Epithelial cell of esophagus (primary cell): Measurements from ENCODE around the gene PPP1R14B.

Experiments used
- DNase-seq: peaks from one replicate; pipeline ENCODE4 v3.0.0; 2010; ENCODE audit warnings: low read depth
- H3K4me3 ChIP-seq: 2 replicates; pipeline ENCODE4 v1.5.1; 2011; ENCODE audit warnings: mild to moderate bottlenecking, low read length, control low read depth
- CTCF ChIP-seq: IDR thresholded peaks from 2 replicates; pipeline ENCODE4 v1.5.1; 2011; ENCODE audit warnings: low read depth, mild to moderate bottlenecking, low read length, control low read depth, inconsistent platforms; ENCODE audit not compliant: insufficient read depth; ENCODE audit errors: missing control alignments

Gene PPP1R14B

DNA sequence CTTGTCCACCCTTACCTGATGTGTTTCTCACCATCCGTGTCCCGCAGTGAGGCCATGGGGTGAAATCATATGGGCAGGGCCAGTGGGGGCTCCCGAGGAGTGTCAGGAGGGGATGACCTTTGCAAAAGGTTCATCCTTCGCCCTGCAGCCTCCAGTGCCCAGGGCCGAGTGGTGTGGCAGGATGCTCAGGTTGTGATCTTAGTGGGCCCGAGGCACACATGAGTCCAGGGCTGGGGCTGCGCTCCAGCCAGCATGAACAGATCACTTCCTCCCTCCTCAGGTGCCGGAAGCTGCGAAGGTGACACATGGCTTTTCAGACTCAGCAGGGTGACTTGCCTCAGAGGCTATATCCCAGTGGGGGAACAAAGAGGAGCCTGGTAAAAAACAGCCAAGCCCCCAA, 8.7 kb downstream of the PPP1R14B start:
- no peak overlapping the region for H3K4me3 ChIP-seq
- TF ChIP-seq CTCF = no peak
- DNase-seq = no peak

DNA sequence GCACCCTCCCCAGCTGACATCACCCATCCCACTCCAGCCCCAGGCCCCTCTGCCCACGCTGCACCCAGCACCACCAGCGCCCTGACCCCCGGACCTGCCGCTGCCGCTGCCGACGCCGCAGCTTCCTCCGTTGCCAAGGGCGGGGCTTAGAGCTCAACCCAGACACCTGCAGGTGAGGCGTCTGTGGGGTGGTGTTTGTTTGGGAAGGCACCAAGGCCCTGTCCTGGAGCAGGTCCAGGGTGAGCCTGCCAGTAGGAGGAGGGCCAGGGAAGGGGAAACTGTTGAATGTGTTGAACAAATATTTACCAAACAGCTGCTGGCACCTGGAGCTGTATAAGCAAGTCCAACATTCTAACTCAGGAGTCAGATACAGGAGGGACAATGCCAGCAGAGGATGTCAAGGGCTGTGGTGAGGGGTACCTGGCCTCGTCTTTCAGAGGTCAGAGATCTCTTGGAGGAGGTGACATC, 9.2 kb downstream of the PPP1R14B start:
- TF ChIP-seq CTCF = no peak
- peak overlapping the region; percentile 5 for H3K4me3 ChIP-seq
- peak; percentile 62 for DNase-seq

GRCh38 chr11:64235437-64236161, 11.1 kb downstream of the PPP1R14B start:
- TF ChIP-seq CTCF = no peak
- no peak for DNase-seq
- H3K4me3 ChIP-seq = peak overlapping the region; percentile 43

DNA sequence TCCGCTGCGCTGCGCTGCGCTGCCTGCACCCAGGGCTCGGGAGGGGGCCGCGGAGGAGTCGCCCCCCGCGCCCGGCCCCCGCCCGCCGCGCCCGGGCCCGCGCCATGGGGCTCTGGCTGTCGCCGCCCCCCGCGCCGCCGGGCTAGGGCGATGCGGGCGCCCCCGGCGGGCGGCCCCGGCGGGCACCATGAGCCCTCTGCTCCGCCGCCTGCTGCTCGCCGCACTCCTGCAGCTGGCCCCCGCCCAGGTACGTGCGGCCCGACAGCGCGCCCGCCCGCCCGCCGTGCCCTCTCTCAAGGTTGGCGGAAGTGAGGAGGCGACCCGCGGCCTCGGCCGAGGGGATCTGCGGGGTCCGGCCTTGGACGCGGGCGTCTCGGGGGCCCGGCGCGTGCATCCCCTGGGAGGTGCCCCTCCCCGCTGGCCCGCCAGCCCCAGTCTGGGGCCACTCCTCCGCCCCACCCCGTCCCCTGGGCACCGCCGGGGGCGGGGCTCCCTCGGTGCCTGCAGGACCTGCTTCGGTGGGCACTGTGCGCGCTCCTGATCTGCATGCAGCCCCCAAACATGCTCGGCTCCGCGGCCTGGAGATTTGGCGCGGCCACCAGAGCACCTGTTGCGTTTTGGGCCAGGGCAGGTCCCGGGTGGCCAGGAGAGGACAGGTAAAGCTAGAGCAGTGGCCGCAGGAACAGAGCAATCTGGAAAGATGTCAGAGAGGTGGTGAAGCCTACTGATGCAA, 11.9 kb downstream of the PPP1R14B start:
- no peak for TF ChIP-seq CTCF
- H3K4me3 ChIP-seq = peak overlapping the region; percentile 43
- no peak for DNase-seq

- TF ChIP-seq CTCF = no peak
- DNase-seq = peak; percentile 51
- peak within 1 kb of the TSS; percentile 48 for H3K4me3 ChIP-seq
Measured at GRCh38 chr11:64233913-64234586, 12.7 kb downstream of the PPP1R14B start, which contains the start of gene VEGFB. TSS of gene VEGFB (plus strand) at chr11:64234584. CDS start at chr11:64234834, 250 bp downstream.

DNA sequence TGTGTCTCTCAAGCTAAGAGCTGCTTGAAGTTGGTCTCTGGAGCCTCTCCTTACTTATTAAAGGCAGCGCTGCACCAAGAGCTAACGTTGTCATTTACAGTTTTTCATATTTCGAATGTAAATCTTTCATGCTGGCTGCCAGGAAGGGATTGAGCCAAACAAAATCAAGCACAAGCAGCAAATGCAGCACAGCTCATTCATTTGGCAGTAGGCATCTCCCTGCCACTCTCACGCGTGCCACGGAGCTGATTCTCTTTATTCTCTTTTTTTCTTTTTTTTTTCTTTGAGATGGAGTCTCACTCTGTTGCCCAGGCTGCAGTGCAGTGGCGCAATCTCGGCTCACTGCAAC, 13.8 kb downstream of the PPP1R14B start:
- no peak for TF ChIP-seq CTCF
- no peak overlapping the region for H3K4me3 ChIP-seq
- no peak for DNase-seq
